Aorta (tissue), 5 donors: ENCODE measurements around the gene BUB1B. TPM values are rescaled to one million over a fixed set of nuclear protein-coding genes. Genes with fewer than 3 reads are reported as not detected.
"Not testable (repeated sequence)": the region's sequence is repeated elsewhere in the genome, so short reads cannot be mapped to it uniquely, and the experiment has no call there.

Source experiments
- ATAC-seq: fragments of 200-7000 bp; cut with Tn5 transposase; one replicate; pipeline ENCODE4 v1.9.1; 2022; ENCODE audit warnings: moderate library complexity; ENCODE audit not compliant: low FRiP score
- DNase-seq, 2 donors: peaks; one replicate each; pipeline ENCODE4 v3.0.0-alpha.2; 2020
- H3K27ac ChIP-seq, 2 donors: one replicate each; pipeline ENCODE4 v1.5.1; 2013; ENCODE audit warnings: low read length in 2 of 2, mild to moderate bottlenecking in 2 of 2, moderate library complexity in 2 of 2, control low read depth in 1 of 2, inconsistent platforms in 1 of 2, low read depth in 1 of 2
- H3K27me3 ChIP-seq, 2 donors: one replicate each; pipeline ENCODE4 v1.6.1; 2013; ENCODE audit warnings: control low read depth in 1 of 2, low read length in 1 of 2, mild to moderate bottlenecking in 1 of 2, moderate library complexity in 1 of 2; ENCODE audit not compliant: insufficient read depth in 2 of 2, control insufficient read depth in 1 of 2
- H3K36me3 ChIP-seq, 2 donors: one replicate each; pipeline ENCODE4 v1.6.1; 2013; ENCODE audit warnings: control low read depth in 1 of 2, low read length in 1 of 2, mild to moderate bottlenecking in 1 of 2; ENCODE audit not compliant: insufficient read depth in 2 of 2, control insufficient read depth in 1 of 2
- H3K4me1 ChIP-seq, 2 donors: one replicate each; pipeline ENCODE4 v1.6.1; 2013; ENCODE audit warnings: low read length in 2 of 2, control low read depth in 1 of 2, mild to moderate bottlenecking in 1 of 2, moderate library complexity in 1 of 2; ENCODE audit not compliant: insufficient read depth in 2 of 2, control insufficient read depth in 1 of 2
- H3K4me3 ChIP-seq, 2 donors: one replicate each; pipeline ENCODE4 v1.5.1; 2013; ENCODE audit warnings: low read length in 2 of 2, control low read depth in 1 of 2, mild to moderate bottlenecking in 1 of 2
- H3K9me3 ChIP-seq: one replicate; pipeline ENCODE4 v1.6.1; 2013; ENCODE audit warnings: mild to moderate bottlenecking, low read length; ENCODE audit not compliant: control insufficient read depth
- WGBS, 2 donors: extraction: QIAGEN DNeasy Blood & Tissue Kit; methylation state at CpG; one replicate each; pipeline ENCODE4 v1.1.7; 2013; 5-methylcytosine and 5-hydroxymethylcytosine counted together
- intact Hi-C, 2 donors: fragments of 100-400 bp; cut with DNase I; formaldehyde crosslinking; loops; one replicate each; pipeline versions ENCODE4 v1.14.2 to v1.15.0; 2022
- long read RNA-seq, 2 donors: library from polyadenylated mRNA; unstranded; transcript quantifications; one replicate each; pipeline ENCODE4 v2.0.0, GENCODE V29; 2020 to 2021
- polyA plus RNA-seq, 2 donors: library from polyadenylated mRNA; stranded (reverse); fragments of 200-250 nt; gene quantifications; one replicate each; pipeline ENCODE4 v1.2.3, GENCODE V29; 2013
- total RNA-seq, 2 donors: library from RNA; stranded (reverse); fragmentation: NEBNext Ultra II Directional; extraction: Animal tissue kit (Norgen Biotek cat#: 25700); gene quantifications; one replicate each; pipeline ENCODE4 v1.2.1, GENCODE V29; 2021
- donor health status: healthy with polysubstance abuse.
- donor health status: Bipolar disorder and iron deficiency.
- donor health status: DM: no; HTN: no; CAD: no.
- donor health status: DM: no; HTN: no; CAD: no.
- donor health status: DM: yes; HTN: yes; CAD: no.

The BUB1B gene, protein sequence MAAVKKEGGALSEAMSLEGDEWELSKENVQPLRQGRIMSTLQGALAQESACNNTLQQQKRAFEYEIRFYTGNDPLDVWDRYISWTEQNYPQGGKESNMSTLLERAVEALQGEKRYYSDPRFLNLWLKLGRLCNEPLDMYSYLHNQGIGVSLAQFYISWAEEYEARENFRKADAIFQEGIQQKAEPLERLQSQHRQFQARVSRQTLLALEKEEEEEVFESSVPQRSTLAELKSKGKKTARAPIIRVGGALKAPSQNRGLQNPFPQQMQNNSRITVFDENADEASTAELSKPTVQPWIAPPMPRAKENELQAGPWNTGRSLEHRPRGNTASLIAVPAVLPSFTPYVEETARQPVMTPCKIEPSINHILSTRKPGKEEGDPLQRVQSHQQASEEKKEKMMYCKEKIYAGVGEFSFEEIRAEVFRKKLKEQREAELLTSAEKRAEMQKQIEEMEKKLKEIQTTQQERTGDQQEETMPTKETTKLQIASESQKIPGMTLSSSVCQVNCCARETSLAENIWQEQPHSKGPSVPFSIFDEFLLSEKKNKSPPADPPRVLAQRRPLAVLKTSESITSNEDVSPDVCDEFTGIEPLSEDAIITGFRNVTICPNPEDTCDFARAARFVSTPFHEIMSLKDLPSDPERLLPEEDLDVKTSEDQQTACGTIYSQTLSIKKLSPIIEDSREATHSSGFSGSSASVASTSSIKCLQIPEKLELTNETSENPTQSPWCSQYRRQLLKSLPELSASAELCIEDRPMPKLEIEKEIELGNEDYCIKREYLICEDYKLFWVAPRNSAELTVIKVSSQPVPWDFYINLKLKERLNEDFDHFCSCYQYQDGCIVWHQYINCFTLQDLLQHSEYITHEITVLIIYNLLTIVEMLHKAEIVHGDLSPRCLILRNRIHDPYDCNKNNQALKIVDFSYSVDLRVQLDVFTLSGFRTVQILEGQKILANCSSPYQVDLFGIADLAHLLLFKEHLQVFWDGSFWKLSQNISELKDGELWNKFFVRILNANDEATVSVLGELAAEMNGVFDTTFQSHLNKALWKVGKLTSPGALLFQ
- total RNA-seq, result 1 to 10 TPM in 1 of 2 donors, under 1 TPM in 1; 0.84 to 5.0 TPM
- polyA plus RNA-seq, result 1 to 10 TPM in 1 of 2 donors, under 1 TPM in 1; 0.51 to 3.0 TPM
- long read RNA-seq, donor 1, result 0 reads
- long read RNA-seq, donor 2, partial matches to known transcripts, result 0 of 1 reads
- long read RNA-seq, donor 2, other reads (novel, unspliced or antisense), result 0 of 1 reads

GRCh38 chr15:40160689-40161688, at the start of gene BUB1B:
BUB1B (plus strand) TSS chr15:40161069; CDS start chr15:40161221, 152 bp downstream.
- H3K4me1 ChIP-seq, result no peaks in the 10 kb centered on the region
- no peaks in the 10 kb centered on the region for H3K9me3 ChIP-seq
- no peaks in the 10 kb centered on the region for H3K27me3 ChIP-seq
- DNase-seq (peak; percentile 94 to 96), ATAC-seq (peak; percentile 96)
- 2% methylated on average over 52 to 54 of the region's 54 CpGs for WGBS, 2 donors
- no peak within 1 kb of the TSS for H3K27ac ChIP-seq
- no peaks in the 10 kb centered on the region for H3K36me3 ChIP-seq
- intact Hi-C loops, result loop anchor here (2.0 to 5.0 kb wide), 3 partner anchors 52 to 114 kb away; partner anchors contain the start of gene BMF (in 2 of the 2)
- peak within 1 kb of the TSS in 1 of 2 donors; percentile 2 for H3K4me3 ChIP-seq

GRCh38 chr15:40111888-40112287, 49.0 kb upstream of the BUB1B start:
- H3K4me3 ChIP-seq, result no peak overlapping the region
- H3K36me3 ChIP-seq, result no peaks in the 10 kb centered on the region
- H3K27me3 ChIP-seq, result no peaks in the 10 kb centered on the region
- intact Hi-C loops, result no loop called here
- H3K27ac ChIP-seq, result no peak overlapping the region
- no peaks in the 10 kb centered on the region for H3K4me1 ChIP-seq
- WGBS, 2 donors, result 87 to 92% methylated on average over 2 of the region's 2 CpGs
- ATAC-seq, result no peak
- DNase-seq, result no peak
- H3K9me3 ChIP-seq, result no peaks in the 10 kb centered on the region

GRCh38 chr15:40112789-40113188, 48.1 kb upstream of the BUB1B start:
- no peaks in the 10 kb centered on the region for H3K36me3 ChIP-seq
- DNase-seq (no peak), ATAC-seq (no peak)
- H3K9me3 ChIP-seq, result no peaks in the 10 kb centered on the region
- WGBS, 2 donors, result 83 to 87% methylated on average over 24 of the region's 24 CpGs
- intact Hi-C loops, result no loop called here
- no peak overlapping the region for H3K4me3 ChIP-seq
- no peak overlapping the region for H3K27ac ChIP-seq
- H3K4me1 ChIP-seq, result no peaks in the 10 kb centered on the region
- no peaks in the 10 kb centered on the region for H3K27me3 ChIP-seq

GRCh38 chr15:40114218-40114617, 46.7 kb upstream of the BUB1B start:
- Histone ChIP-seq H3K27me3 (no peaks in the 10 kb centered on the region), H3K36me3 (no peaks in the 10 kb centered on the region), H3K9me3 (no peaks in the 10 kb centered on the region), H3K27ac (no peak overlapping the region), H3K4me1 (no peaks in the 10 kb centered on the region), H3K4me3 (no peak overlapping the region)
- no peak for DNase-seq
- no peak for ATAC-seq
- intact Hi-C loops, result no loop called here
- WGBS, 2 donors, result 92 to 95% methylated on average over 2 of the region's 2 CpGs

GRCh38 chr15:40115106-40115505, 45.8 kb upstream of the BUB1B start:
- ATAC-seq, H3K9me3 ChIP-seq, H3K4me3 ChIP-seq, DNase-seq, H3K4me1 ChIP-seq, H3K27me3 ChIP-seq, H3K36me3 ChIP-seq, H3K27ac ChIP-seq, intact Hi-C loops: not testable (repeated sequence)
- WGBS, 2 donors, result 97 to 98% methylated on average over 14 of the region's 14 CpGs

- ATAC-seq (no peak), DNase-seq (peak in 1 of 2 donors; percentile 82)
- no peak overlapping the region for H3K4me3 ChIP-seq
- intact Hi-C loops, result no loop called here
- H3K36me3 ChIP-seq, result no peaks in the 10 kb centered on the region
- H3K9me3 ChIP-seq, result no peaks in the 10 kb centered on the region
- H3K4me1 ChIP-seq, result no peaks in the 10 kb centered on the region
- no peaks in the 10 kb centered on the region for H3K27me3 ChIP-seq
- no peak overlapping the region for H3K27ac ChIP-seq
- 81 to 82% methylated on average over 8 of the region's 8 CpGs for WGBS, 2 donors
These were observed 45.2 kb upstream of the BUB1B start for GRCh38 chr15:40115670-40116093.

DNA sequence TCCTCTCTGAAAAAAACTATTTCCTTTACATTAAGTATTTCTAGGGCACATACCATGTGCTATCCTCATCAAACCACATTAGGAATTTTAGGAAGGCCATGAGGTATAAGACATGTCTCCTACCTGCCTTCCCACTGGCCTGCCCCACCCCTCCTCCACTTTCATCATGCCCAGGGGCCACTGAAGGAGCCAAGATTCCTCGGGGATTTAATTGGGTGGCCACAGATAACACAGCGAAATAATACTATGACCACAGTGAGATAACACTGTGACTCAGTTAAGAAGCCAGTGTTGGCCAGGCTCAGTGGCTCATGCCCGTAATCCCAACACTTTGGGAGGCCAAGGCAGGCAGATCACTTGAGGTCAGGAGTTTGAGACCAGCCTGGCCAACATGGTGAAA, 42.4 kb upstream of the BUB1B start:
- intact Hi-C loops, result no loop called here
- Histone ChIP-seq H3K4me3 (no peak overlapping the region), H3K27ac (no peak overlapping the region), H3K9me3 (no peaks in the 10 kb centered on the region), H3K36me3 (no peaks in the 10 kb centered on the region), H3K4me1 (peaks cover 0 to 1% of the 10 kb centered on the region in 2 donors), H3K27me3 (no peaks in the 10 kb centered on the region)
- DNase-seq (no peak), ATAC-seq (no peak)
- 48 to 50% methylated on average over 3 of the region's 3 CpGs for WGBS, 2 donors
